GM12878 (cell line): Measurements from ENCODE around the gene SULT6B1. TPM values are rescaled to one million over a fixed set of nuclear protein-coding genes. Genes with fewer than 3 reads are reported as not detected.

ENCODE experiments used
- NR2C2 ChIP-seq: IDR thresholded peaks from 2 replicates; pipeline ENCODE4 v1.6.1; 2011; ENCODE audit warnings: borderline replicate concordance, low read depth; ENCODE audit not compliant: control insufficient read depth, insufficient read length
- SIN3A ChIP-seq: IDR thresholded peaks from 2 replicates; pipeline ENCODE4 v1.6.1; 2012; ENCODE audit warnings: low read depth, low read length, improper control_type of control experiment
- polyA plus RNA-seq, 11 experiments: library from polyadenylated mRNA; depleted of rRNA in 4 of 11; unstranded in 6 of 11; stranded (reverse) in 5 of 11; fragments of >200 nt; fragmentation: Nextera tagmentation in 4 of 11; fragmentation: Illumina TruSeq in 1 of 11; extraction: Ambion mirVana in 4 of 11; extraction: Trizol in 1 of 11; gene quantifications; 1 replicate in 1 of 11; 2 replicates in 10 of 11; pipeline versions ENCODE4 v1.2.1 to v1.2.3, GENCODE V29; 2011 to 2016; ENCODE audit warnings: inconsistent platforms in 2 of 11, missing spikeins in 2 of 11, low read depth in 1 of 11
- total RNA-seq, 4 experiments: library from RNA; depleted of rRNA in 3 of 4; stranded (reverse); fragments of >200 nt in 3 of 4; fragmentation: Illumina TruSeq in 1 of 4; extraction: Trizol in 1 of 4; gene quantifications; 2 replicates each; pipeline versions ENCODE4 v1.2.1 to v1.2.3, GENCODE V29; 2013 to 2021

The SULT6B1 gene
- total and polyA plus RNA-seq, 10 of the 15 experiments (the other 5 are each of a cell fraction or from before 2014, with no cell fraction given): not detected

GRCh38 chr2:37119157-37119556 lies 69.3 kb downstream of the SULT6B1 start (continued):
- TF ChIP-seq NR2C2: no peak
- TF ChIP-seq SIN3A: no peak
- TF ChIP-seq, all 136 proteins: peak for 0

Other genes with a start within 250 kb of the SULT6B1 start
Only the 7 nearest of the 9 such genes appear.
- 21.8 and 24.3 TPM in 2 replicates for gene HEATR5B, start 104.3 kb downstream of the SULT6B1 start, total RNA-seq (2014; rRNA removed)
- gene HEATR5B, start 104.3 kb downstream of the SULT6B1 start, total RNA-seq (2014; rRNA removed; fragmentation: Illumina TruSeq; extraction: Trizol): 24.2 and 24.4 TPM in 2 replicates
- gene HEATR5B, start 104.3 kb downstream of the SULT6B1 start, total RNA-seq (2021): 16.6 and 18.5 TPM in 2 replicates
- gene HEATR5B, start 104.3 kb downstream of the SULT6B1 start, polyA plus RNA-seq (2011; rRNA removed): 34.7 and 39.9 TPM in 2 replicates
- 18.7 and 21.6 TPM in 2 replicates for gene HEATR5B, start 104.3 kb downstream of the SULT6B1 start, polyA plus RNA-seq (2014; fragmentation: Illumina TruSeq; extraction: Trizol)
- gene HEATR5B, start 104.3 kb downstream of the SULT6B1 start, polyA plus RNA-seq (2014; fragmentation: Nextera tagmentation; extraction: Ambion mirVana): 1 to 10 TPM; 4.1 to 7.7 TPM
- gene HEATR5B, start 104.3 kb downstream of the SULT6B1 start, polyA plus RNA-seq (2014; rRNA removed): 16.8 and 17.8 TPM in 2 replicates
- 10 to 100 TPM; 13.7 to 16.4 TPM for gene HEATR5B, start 104.3 kb downstream of the SULT6B1 start, polyA plus RNA-seq (2016; fragmentation: Nextera tagmentation; extraction: Ambion mirVana)
- gene GPATCH11, start 104.2 kb downstream of the SULT6B1 start, total RNA-seq (2014; rRNA removed): 16.7 and 19.2 TPM in 2 replicates
- 28.5 and 31.8 TPM in 2 replicates for gene GPATCH11, start 104.2 kb downstream of the SULT6B1 start, total RNA-seq (2014; rRNA removed; fragmentation: Illumina TruSeq; extraction: Trizol)
- gene GPATCH11, start 104.2 kb downstream of the SULT6B1 start, total RNA-seq (2021): 11.8 and 13.5 TPM in 2 replicates
- gene GPATCH11, start 104.2 kb downstream of the SULT6B1 start, polyA plus RNA-seq (2011; rRNA removed): 15.6 and 25.2 TPM in 2 replicates
- gene GPATCH11, start 104.2 kb downstream of the SULT6B1 start, polyA plus RNA-seq (2014; fragmentation: Illumina TruSeq; extraction: Trizol): 30.4 and 38.6 TPM in 2 replicates
- gene GPATCH11, start 104.2 kb downstream of the SULT6B1 start, polyA plus RNA-seq (2014; fragmentation: Nextera tagmentation; extraction: Ambion mirVana): 10 to 100 TPM; 11.5 to 15.9 TPM
- gene GPATCH11, start 104.2 kb downstream of the SULT6B1 start, polyA plus RNA-seq (2014; rRNA removed): 14.6 and 16.3 TPM in 2 replicates
- gene GPATCH11, start 104.2 kb downstream of the SULT6B1 start, polyA plus RNA-seq (2016; fragmentation: Nextera tagmentation; extraction: Ambion mirVana): 10 to 100 TPM; 18.4 to 18.5 TPM
- 44.4 and 53.4 TPM in 2 replicates for gene EIF2AK2, start 31.7 kb downstream of the SULT6B1 start, total RNA-seq (2014; rRNA removed)
- gene EIF2AK2, start 31.7 kb downstream of the SULT6B1 start, total RNA-seq (2014; rRNA removed; fragmentation: Illumina TruSeq; extraction: Trizol): 59.7 and 66.5 TPM in 2 replicates
- 69.8 and 72.9 TPM in 2 replicates for gene EIF2AK2, start 31.7 kb downstream of the SULT6B1 start, total RNA-seq (2021)
- 70.6 and 110 TPM in 2 replicates for gene EIF2AK2, start 31.7 kb downstream of the SULT6B1 start, polyA plus RNA-seq (2011; rRNA removed)
- gene EIF2AK2, start 31.7 kb downstream of the SULT6B1 start, polyA plus RNA-seq (2014; fragmentation: Illumina TruSeq; extraction: Trizol): 66.9 and 85.4 TPM in 2 replicates
- gene EIF2AK2, start 31.7 kb downstream of the SULT6B1 start, polyA plus RNA-seq (2014; fragmentation: Nextera tagmentation; extraction: Ambion mirVana): 10 to 100 TPM; 16.2 to 34.6 TPM
- 40.2 and 46.7 TPM in 2 replicates for gene EIF2AK2, start 31.7 kb downstream of the SULT6B1 start, polyA plus RNA-seq (2014; rRNA removed)
- 10 to 100 TPM; 70.9 to 81.4 TPM for gene EIF2AK2, start 31.7 kb downstream of the SULT6B1 start, polyA plus RNA-seq (2016; fragmentation: Nextera tagmentation; extraction: Ambion mirVana)
- gene CEBPZOS, start 7.8 kb upstream of the SULT6B1 start, total RNA-seq (2014; rRNA removed): 28.1 and 31.2 TPM in 2 replicates
- 26.5 and 27.1 TPM in 2 replicates for gene CEBPZOS, start 7.8 kb upstream of the SULT6B1 start, total RNA-seq (2014; rRNA removed; fragmentation: Illumina TruSeq; extraction: Trizol)
- 32.1 and 33.2 TPM in 2 replicates for gene CEBPZOS, start 7.8 kb upstream of the SULT6B1 start, total RNA-seq (2021)
- 47.8 and 73.5 TPM in 2 replicates for gene CEBPZOS, start 7.8 kb upstream of the SULT6B1 start, polyA plus RNA-seq (2011; rRNA removed)
- 41.3 and 46.2 TPM in 2 replicates for gene CEBPZOS, start 7.8 kb upstream of the SULT6B1 start, polyA plus RNA-seq (2014; fragmentation: Illumina TruSeq; extraction: Trizol)
- gene CEBPZOS, start 7.8 kb upstream of the SULT6B1 start, polyA plus RNA-seq (2014; fragmentation: Nextera tagmentation; extraction: Ambion mirVana): 10 to 100 TPM; 22.9 to 50.8 TPM
- 44.3 and 48.5 TPM in 2 replicates for gene CEBPZOS, start 7.8 kb upstream of the SULT6B1 start, polyA plus RNA-seq (2014; rRNA removed)
- gene CEBPZOS, start 7.8 kb upstream of the SULT6B1 start, polyA plus RNA-seq (2016; fragmentation: Nextera tagmentation; extraction: Ambion mirVana): 10 to 100 TPM; 36.8 to 47.9 TPM
- gene CEBPZ, start 42.9 kb upstream of the SULT6B1 start, total RNA-seq (2014; rRNA removed): 38.0 and 46.3 TPM in 2 replicates
- gene CEBPZ, start 42.9 kb upstream of the SULT6B1 start, total RNA-seq (2014; rRNA removed; fragmentation: Illumina TruSeq; extraction: Trizol): 77.3 and 89.2 TPM in 2 replicates
- gene CEBPZ, start 42.9 kb upstream of the SULT6B1 start, total RNA-seq (2021): 57.6 and 62.0 TPM in 2 replicates
- 29.4 and 48.4 TPM in 2 replicates for gene CEBPZ, start 42.9 kb upstream of the SULT6B1 start, polyA plus RNA-seq (2011; rRNA removed)
- 60.1 and 76.4 TPM in 2 replicates for gene CEBPZ, start 42.9 kb upstream of the SULT6B1 start, polyA plus RNA-seq (2014; fragmentation: Illumina TruSeq; extraction: Trizol)
- 10 to 100 TPM; 38.2 to 69.6 TPM for gene CEBPZ, start 42.9 kb upstream of the SULT6B1 start, polyA plus RNA-seq (2014; fragmentation: Nextera tagmentation; extraction: Ambion mirVana)
- gene CEBPZ, start 42.9 kb upstream of the SULT6B1 start, polyA plus RNA-seq (2014; rRNA removed): 33.0 and 36.1 TPM in 2 replicates
- gene CEBPZ, start 42.9 kb upstream of the SULT6B1 start, polyA plus RNA-seq (2016; fragmentation: Nextera tagmentation; extraction: Ambion mirVana): 10 to 100 TPM; 43.2 to 55.7 TPM
- 16.6 and 22.0 TPM in 2 replicates for gene NDUFAF7, start 43.0 kb upstream of the SULT6B1 start, total RNA-seq (2014; rRNA removed)
- 25.3 and 26.6 TPM in 2 replicates for gene NDUFAF7, start 43.0 kb upstream of the SULT6B1 start, total RNA-seq (2014; rRNA removed; fragmentation: Illumina TruSeq; extraction: Trizol)
- gene NDUFAF7, start 43.0 kb upstream of the SULT6B1 start, total RNA-seq (2021): 17.1 and 21.1 TPM in 2 replicates
- gene NDUFAF7, start 43.0 kb upstream of the SULT6B1 start, polyA plus RNA-seq (2011; rRNA removed): 39.5 and 57.4 TPM in 2 replicates
- 26.6 and 31.2 TPM in 2 replicates for gene NDUFAF7, start 43.0 kb upstream of the SULT6B1 start, polyA plus RNA-seq (2014; fragmentation: Illumina TruSeq; extraction: Trizol)
- gene NDUFAF7, start 43.0 kb upstream of the SULT6B1 start, polyA plus RNA-seq (2014; fragmentation: Nextera tagmentation; extraction: Ambion mirVana): 10 to 100 TPM; 18.3 to 25.0 TPM
- 21.2 and 30.0 TPM in 2 replicates for gene NDUFAF7, start 43.0 kb upstream of the SULT6B1 start, polyA plus RNA-seq (2014; rRNA removed)
- 10 to 100 TPM; 23.2 to 23.6 TPM for gene NDUFAF7, start 43.0 kb upstream of the SULT6B1 start, polyA plus RNA-seq (2016; fragmentation: Nextera tagmentation; extraction: Ambion mirVana)
- gene PRKD3, start 136.2 kb upstream of the SULT6B1 start, total RNA-seq (2014; rRNA removed): 9.0 and 11.4 TPM in 2 replicates
- 12.0 and 13.7 TPM in 2 replicates for gene PRKD3, start 136.2 kb upstream of the SULT6B1 start, total RNA-seq (2014; rRNA removed; fragmentation: Illumina TruSeq; extraction: Trizol)
- gene PRKD3, start 136.2 kb upstream of the SULT6B1 start, total RNA-seq (2021): 10.4 and 14.9 TPM in 2 replicates
- gene PRKD3, start 136.2 kb upstream of the SULT6B1 start, polyA plus RNA-seq (2011; rRNA removed): 8.2 and 10.8 TPM in 2 replicates
- 11.1 and 14.2 TPM in 2 replicates for gene PRKD3, start 136.2 kb upstream of the SULT6B1 start, polyA plus RNA-seq (2014; fragmentation: Illumina TruSeq; extraction: Trizol)
- 1 to 10 TPM; 3.3 to 3.7 TPM for gene PRKD3, start 136.2 kb upstream of the SULT6B1 start, polyA plus RNA-seq (2014; fragmentation: Nextera tagmentation; extraction: Ambion mirVana)
- gene PRKD3, start 136.2 kb upstream of the SULT6B1 start, polyA plus RNA-seq (2014; rRNA removed): 6.1 and 7.5 TPM in 2 replicates
- gene PRKD3, start 136.2 kb upstream of the SULT6B1 start, polyA plus RNA-seq (2016; fragmentation: Nextera tagmentation; extraction: Ambion mirVana): 1 to 10 TPM; 6.5 to 7.4 TPM